ENCODE measurements around the gene AGAP1. TPM values are rescaled to one million over a fixed set of nuclear protein-coding genes. Genes with fewer than 3 reads are reported as not detected.

The AGAP1 gene
- total RNA-seq, 1 donor from 2014 or later, result 20.4 TPM

- Histone ChIP-seq H3K4me3 (no peak overlapping the region), H3K36me3 (no peaks in the 10 kb centered on the region), H3K79me2 (ENCODE audit: low read depth) (no peaks in the 10 kb centered on the region), H3F3A (ENCODE audit: low read depth) (no peaks in the 10 kb centered on the region), H4K20me1 (ENCODE audit: low read depth) (no peaks in the 10 kb centered on the region), H3K4me1 (no peaks in the 10 kb centered on the region), H3K27ac (no peak overlapping the region), H3K9ac (no peak overlapping the region), H3K27me3 (no peaks in the 10 kb centered on the region), H2AFZ (replicated peaks) (no peak overlapping the region), H3K9me3 (ENCODE audit: low read depth) (no peaks in the 10 kb centered on the region), H3K4me2 (no peak overlapping the region)
- H3K27me3 Mint-ChIP-seq (ENCODE audit: insufficient read depth, low read depth), result peaks cover 2% of the 10 kb centered on the region
- no peak for TF ChIP-seq EZH2phosphoT487 (IDR thresholded peaks at IDR 0.05)
- H3K4me3 Mint-ChIP-seq, result no peak overlapping the region
- DNase-seq (ENCODE audit: low spot score), result no peak
- peaks cover 28% of the 10 kb centered on the region for H3K9me3 Mint-ChIP-seq
- H3K36me3 Mint-ChIP-seq, result peaks cover 71% of the 10 kb centered on the region
- no peak overlapping the region for H3K27ac Mint-ChIP-seq
- peaks cover 4% of the 10 kb centered on the region for H3K4me1 Mint-ChIP-seq
Observed at GRCh38 chr2:235918876-235919275, 425.0 kb downstream of the AGAP1 start.

- Histone ChIP-seq H2AFZ (replicated peaks) (no peak overlapping the region), H3F3A (ENCODE audit: low read depth) (no peaks in the 10 kb centered on the region), H3K79me2 (ENCODE audit: low read depth) (no peaks in the 10 kb centered on the region), H3K4me3 (no peak overlapping the region), H3K36me3 (no peaks in the 10 kb centered on the region), H3K9ac (no peak overlapping the region), H3K9me3 (ENCODE audit: low read depth) (no peaks in the 10 kb centered on the region), H3K27ac (no peak overlapping the region), H3K4me1 (no peaks in the 10 kb centered on the region), H4K20me1 (ENCODE audit: low read depth) (no peaks in the 10 kb centered on the region), H3K4me2 (no peak overlapping the region), H3K27me3 (no peaks in the 10 kb centered on the region)
- Mint-ChIP-seq H3K36me3 (peaks cover 59% of the 10 kb centered on the region), H3K27me3 (ENCODE audit: insufficient read depth, low read depth) (peaks cover 2% of the 10 kb centered on the region), H3K9me3 (peaks cover 18% of the 10 kb centered on the region), H3K4me3 (no peak overlapping the region), H3K4me1 (peaks cover 4% of the 10 kb centered on the region), H3K27ac (no peak overlapping the region)
- no peak for DNase-seq (ENCODE audit: low spot score)
- TF ChIP-seq, protein P1, sequence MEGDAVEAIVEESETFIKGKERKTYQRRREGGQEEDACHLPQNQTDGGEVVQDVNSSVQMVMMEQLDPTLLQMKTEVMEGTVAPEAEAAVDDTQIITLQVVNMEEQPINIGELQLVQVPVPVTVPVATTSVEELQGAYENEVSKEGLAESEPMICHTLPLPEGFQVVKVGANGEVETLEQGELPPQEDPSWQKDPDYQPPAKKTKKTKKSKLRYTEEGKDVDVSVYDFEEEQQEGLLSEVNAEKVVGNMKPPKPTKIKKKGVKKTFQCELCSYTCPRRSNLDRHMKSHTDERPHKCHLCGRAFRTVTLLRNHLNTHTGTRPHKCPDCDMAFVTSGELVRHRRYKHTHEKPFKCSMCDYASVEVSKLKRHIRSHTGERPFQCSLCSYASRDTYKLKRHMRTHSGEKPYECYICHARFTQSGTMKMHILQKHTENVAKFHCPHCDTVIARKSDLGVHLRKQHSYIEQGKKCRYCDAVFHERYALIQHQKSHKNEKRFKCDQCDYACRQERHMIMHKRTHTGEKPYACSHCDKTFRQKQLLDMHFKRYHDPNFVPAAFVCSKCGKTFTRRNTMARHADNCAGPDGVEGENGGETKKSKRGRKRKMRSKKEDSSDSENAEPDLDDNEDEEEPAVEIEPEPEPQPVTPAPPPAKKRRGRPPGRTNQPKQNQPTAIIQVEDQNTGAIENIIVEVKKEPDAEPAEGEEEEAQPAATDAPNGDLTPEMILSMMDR (IDR thresholded peaks at IDR 0.05), result no peak
- TF ChIP-seq EZH2 (IDR thresholded peaks at IDR 0.05), result no peak
- TF ChIP-seq EZH2phosphoT487 (IDR thresholded peaks at IDR 0.05), result no peak
Observed at GRCh38 chr2:235920216-235920865, 426.5 kb downstream of the AGAP1 start.

DNA sequence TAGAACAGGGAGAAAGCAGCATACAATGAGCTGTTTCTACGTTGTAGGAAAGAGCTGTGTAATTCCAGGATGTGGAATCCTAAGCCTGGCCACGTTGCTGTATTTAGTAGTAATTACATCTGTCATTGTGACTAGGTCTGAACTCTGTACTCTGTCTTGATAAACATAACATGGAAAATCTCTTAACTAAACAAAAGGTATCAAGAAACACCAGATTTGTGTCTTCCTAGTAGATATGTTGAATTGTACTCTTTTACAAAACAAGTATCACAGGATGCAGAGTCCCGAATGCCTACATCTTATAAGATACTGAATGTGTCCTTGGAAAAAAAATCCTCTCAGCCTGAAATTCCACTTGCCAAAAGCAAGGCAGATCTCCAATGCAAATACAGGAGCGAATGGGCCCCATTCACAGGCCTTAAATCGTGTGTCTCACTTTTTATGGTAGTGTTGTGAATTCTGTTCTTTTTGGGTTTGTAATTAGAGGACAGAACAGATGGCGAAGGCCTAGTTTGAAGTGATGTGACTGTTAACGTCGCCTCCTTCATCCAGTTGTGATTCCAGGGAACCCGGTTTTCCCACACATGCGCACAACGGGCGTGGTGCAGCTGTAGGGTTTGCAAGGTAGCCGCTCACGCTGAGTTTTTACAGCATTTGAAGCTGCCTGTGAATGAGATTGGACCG is 427.8 kb downstream of the AGAP1 start:
- H3K27ac Mint-ChIP-seq, result no peak overlapping the region
- peaks cover 4% of the 10 kb centered on the region for H3K4me1 Mint-ChIP-seq
- Histone ChIP-seq H3K4me2 (no peak overlapping the region), H3K27ac (no peak overlapping the region), H3K79me2 (ENCODE audit: low read depth) (no peaks in the 10 kb centered on the region), H3K4me3 (no peak overlapping the region), H2AFZ (replicated peaks) (no peak overlapping the region), H3K9me3 (ENCODE audit: low read depth) (no peaks in the 10 kb centered on the region), H3F3A (ENCODE audit: low read depth) (no peaks in the 10 kb centered on the region), H3K27me3 (no peaks in the 10 kb centered on the region), H3K4me1 (no peaks in the 10 kb centered on the region), H3K9ac (no peak overlapping the region), H4K20me1 (ENCODE audit: low read depth) (no peaks in the 10 kb centered on the region), H3K36me3 (no peaks in the 10 kb centered on the region)
- no peak for DNase-seq (ENCODE audit: low spot score)
- peaks cover 50% of the 10 kb centered on the region for H3K36me3 Mint-ChIP-seq
- H3K27me3 Mint-ChIP-seq (ENCODE audit: insufficient read depth, low read depth), result peaks cover 2% of the 10 kb centered on the region
- peaks cover 8% of the 10 kb centered on the region for H3K9me3 Mint-ChIP-seq
- TF ChIP-seq, protein P1 (IDR thresholded peaks at IDR 0.05), result no peak
- TF ChIP-seq EZH2 (IDR thresholded peaks at IDR 0.05), result no peak
- no peak for TF ChIP-seq EZH2phosphoT487 (IDR thresholded peaks at IDR 0.05)
- no peak overlapping the region for H3K4me3 Mint-ChIP-seq

- Mint-ChIP-seq H3K27ac (no peak overlapping the region), H3K27me3 (ENCODE audit: insufficient read depth, low read depth) (peaks cover 2% of the 10 kb centered on the region), H3K4me3 (no peak overlapping the region), H3K36me3 (peaks cover 48% of the 10 kb centered on the region), H3K9me3 (peaks cover 2% of the 10 kb centered on the region), H3K4me1 (peaks cover 4% of the 10 kb centered on the region)
- TF ChIP-seq, protein P1 (IDR thresholded peaks at IDR 0.05), result no peak
- TF ChIP-seq EZH2phosphoT487 (IDR thresholded peaks at IDR 0.05), result no peak
- no peak for TF ChIP-seq EZH2 (IDR thresholded peaks at IDR 0.05)
- H3K27ac ChIP-seq, result no peak overlapping the region
- DNase-seq (ENCODE audit: low spot score), result no peak
- no peaks in the 10 kb centered on the region for H3K4me1 ChIP-seq
- no peak overlapping the region for H3K9ac ChIP-seq
- no peaks in the 10 kb centered on the region for H3F3A ChIP-seq (ENCODE audit: low read depth)
- no peak overlapping the region for H3K4me2 ChIP-seq
- H3K79me2 ChIP-seq (ENCODE audit: low read depth), result no peaks in the 10 kb centered on the region
- no peaks in the 10 kb centered on the region for H3K27me3 ChIP-seq
- H3K9me3 ChIP-seq (ENCODE audit: low read depth), result no peaks in the 10 kb centered on the region
- no peaks in the 10 kb centered on the region for H4K20me1 ChIP-seq (ENCODE audit: low read depth)
- no peak overlapping the region for H3K4me3 ChIP-seq
- H3K36me3 ChIP-seq, result no peaks in the 10 kb centered on the region
- H2AFZ ChIP-seq (replicated peaks), result no peak overlapping the region
Observed at GRCh38 chr2:235922839-235923238, 429.0 kb downstream of the AGAP1 start.

All from neural progenitor cell (in vitro differentiated cells).